Measurements from ENCODE around the gene GSG1.
A peak's percentile ranks its signal among the peaks of the same experiment; 100 is the strongest.

The GSG1 gene

GRCh38 chr12:13117029-13117428 is 13.6 kb upstream of the GSG1 start:
- Histone ChIP-seq H3K36me3 (ENCODE audit: control insufficient read depth, insufficient read depth, low read length) (no peaks in the 10 kb centered on the region), H3K9me3 (ENCODE audit: control insufficient read depth, insufficient read depth, low read length) (no peaks in the 10 kb centered on the region), H3K4me1 (ENCODE audit: control insufficient read depth, insufficient read depth, low read length) (peaks cover 13% of the 10 kb centered on the region), H3K9ac (ENCODE audit: low read depth, low read length) (no peak overlapping the region), H3K4me3 (ENCODE audit: low read depth, low read length) (no peak overlapping the region), H3K27me3 (ENCODE audit: control insufficient read depth, insufficient read depth, low read length) (no peaks in the 10 kb centered on the region)

DNA sequence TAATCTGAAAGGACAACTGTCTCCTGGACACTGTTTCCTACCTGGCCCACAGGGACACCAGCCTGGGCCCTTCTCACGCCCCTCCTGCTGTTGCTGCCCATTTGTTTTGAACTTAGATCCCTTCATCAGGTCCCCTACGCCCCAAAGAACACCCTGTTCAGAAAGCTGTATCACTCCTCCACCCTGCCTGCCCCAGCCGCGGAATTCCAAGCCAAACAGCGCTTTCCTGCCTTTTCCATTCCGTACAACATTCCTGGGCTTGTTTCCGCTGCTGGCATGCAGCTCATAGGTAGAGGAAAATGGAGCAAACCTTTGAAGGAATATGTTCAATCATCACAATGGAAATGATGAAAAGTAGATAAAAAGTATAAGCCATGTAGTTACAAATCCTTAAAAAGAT is 12.8 kb upstream of the GSG1 start:
- Histone ChIP-seq H3K36me3 (ENCODE audit: control insufficient read depth, insufficient read depth, low read length) (no peaks in the 10 kb centered on the region), H3K9ac (ENCODE audit: low read depth, low read length) (no peak overlapping the region), H3K9me3 (ENCODE audit: control insufficient read depth, insufficient read depth, low read length) (no peaks in the 10 kb centered on the region), H3K4me3 (ENCODE audit: low read depth, low read length) (no peak overlapping the region), H3K4me1 (ENCODE audit: control insufficient read depth, insufficient read depth, low read length) (peaks cover 13% of the 10 kb centered on the region), H3K27me3 (ENCODE audit: control insufficient read depth, insufficient read depth, low read length) (no peaks in the 10 kb centered on the region)

- H3K36me3 ChIP-seq (ENCODE audit: control insufficient read depth, insufficient read depth, low read length), result no peaks in the 10 kb centered on the region
- no peaks in the 10 kb centered on the region for H3K27me3 ChIP-seq (ENCODE audit: control insufficient read depth, insufficient read depth, low read length)
- H3K9ac ChIP-seq (ENCODE audit: low read depth, low read length), result no peak overlapping the region
- H3K9me3 ChIP-seq (ENCODE audit: control insufficient read depth, insufficient read depth, low read length), result no peaks in the 10 kb centered on the region
- peaks cover 13% of the 10 kb centered on the region for H3K4me1 ChIP-seq (ENCODE audit: control insufficient read depth, insufficient read depth, low read length)
- no peak overlapping the region for H3K4me3 ChIP-seq (ENCODE audit: low read depth, low read length)
These were observed 11.0 kb upstream of the GSG1 start for GRCh38 chr12:13114251-13115052.

- no peak overlapping the region for H3K4me3 ChIP-seq (ENCODE audit: low read depth, low read length)
- H3K4me1 ChIP-seq (ENCODE audit: control insufficient read depth, insufficient read depth, low read length), result peaks cover 13% of the 10 kb centered on the region
- no peak overlapping the region for H3K9ac ChIP-seq (ENCODE audit: low read depth, low read length)
- no peaks in the 10 kb centered on the region for H3K9me3 ChIP-seq (ENCODE audit: control insufficient read depth, insufficient read depth, low read length)
- H3K36me3 ChIP-seq (ENCODE audit: control insufficient read depth, insufficient read depth, low read length), result no peaks in the 10 kb centered on the region
- no peaks in the 10 kb centered on the region for H3K27me3 ChIP-seq (ENCODE audit: control insufficient read depth, insufficient read depth, low read length)
These were observed 9.5 kb upstream of the GSG1 start for GRCh38 chr12:13112968-13113367.

DNA sequence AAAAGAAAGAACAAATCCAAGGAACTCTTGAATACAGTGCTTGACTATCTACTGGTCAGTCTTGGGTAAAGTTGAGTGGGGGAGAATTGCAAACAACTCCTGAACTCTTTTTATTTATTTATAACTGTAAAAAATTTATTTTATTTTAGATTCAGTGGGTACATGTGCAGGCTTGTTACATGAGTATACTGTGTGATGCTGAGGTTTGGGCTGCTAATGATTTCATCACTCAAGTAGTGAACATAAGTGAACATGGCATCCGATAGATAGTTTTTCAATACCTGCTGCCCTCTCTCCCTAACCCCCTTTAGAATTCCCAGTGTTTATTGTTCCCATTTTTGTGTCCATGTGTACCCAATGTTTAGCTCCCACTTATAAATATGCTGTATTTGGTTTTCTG is 3.2 kb upstream of the GSG1 start:
- Histone ChIP-seq H3K4me3 (ENCODE audit: low read depth, low read length) (no peak overlapping the region), H3K27me3 (ENCODE audit: control insufficient read depth, insufficient read depth, low read length) (peaks cover 6% of the 10 kb centered on the region), H3K36me3 (ENCODE audit: control insufficient read depth, insufficient read depth, low read length) (no peaks in the 10 kb centered on the region), H3K4me1 (ENCODE audit: control insufficient read depth, insufficient read depth, low read length) (peaks cover 14% of the 10 kb centered on the region), H3K9ac (ENCODE audit: low read depth, low read length) (no peak overlapping the region), H3K9me3 (ENCODE audit: control insufficient read depth, insufficient read depth, low read length) (no peaks in the 10 kb centered on the region)

- peaks cover 14% of the 10 kb centered on the region for H3K4me1 ChIP-seq (ENCODE audit: control insufficient read depth, insufficient read depth, low read length)
- H3K9me3 ChIP-seq (ENCODE audit: control insufficient read depth, insufficient read depth, low read length), result no peaks in the 10 kb centered on the region
- no peak overlapping the region for H3K4me3 ChIP-seq (ENCODE audit: low read depth, low read length)
- no peaks in the 10 kb centered on the region for H3K36me3 ChIP-seq (ENCODE audit: control insufficient read depth, insufficient read depth, low read length)
- peaks cover 6% of the 10 kb centered on the region for H3K27me3 ChIP-seq (ENCODE audit: control insufficient read depth, insufficient read depth, low read length)
- H3K9ac ChIP-seq (ENCODE audit: low read depth, low read length), result no peak overlapping the region
These were observed 2.3 kb upstream of the GSG1 start for GRCh38 chr12:13105781-13106180.

DNA sequence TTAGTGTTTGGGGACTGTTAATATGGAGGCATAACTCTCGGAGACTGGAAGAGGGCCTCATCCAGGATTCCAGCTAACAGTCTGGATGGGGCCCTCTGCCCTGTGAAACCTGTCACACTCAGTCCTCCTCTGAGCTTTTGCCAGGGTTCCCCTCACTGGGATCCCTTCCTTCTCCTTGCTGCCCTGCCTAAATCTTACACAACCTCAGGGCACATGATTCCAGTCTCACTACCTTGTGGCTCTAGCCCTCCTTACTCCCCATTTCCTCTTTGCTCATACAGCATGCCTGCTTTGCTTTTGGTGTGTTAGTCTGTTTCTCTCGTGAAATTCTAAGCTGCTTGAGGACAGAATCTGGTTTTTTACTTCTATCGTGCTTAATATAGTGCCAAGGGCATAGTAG is 942 bp upstream of the GSG1 start:
- peaks cover 6% of the 10 kb centered on the region for H3K27me3 ChIP-seq (ENCODE audit: control insufficient read depth, insufficient read depth, low read length)
- H3K36me3 ChIP-seq (ENCODE audit: control insufficient read depth, insufficient read depth, low read length), result no peaks in the 10 kb centered on the region
- H3K9me3 ChIP-seq (ENCODE audit: control insufficient read depth, insufficient read depth, low read length), result no peaks in the 10 kb centered on the region
- no peak overlapping the region for H3K4me3 ChIP-seq (ENCODE audit: low read depth, low read length)
- H3K9ac ChIP-seq (ENCODE audit: low read depth, low read length), result no peak overlapping the region
- peaks cover 22% of the 10 kb centered on the region for H3K4me1 ChIP-seq (ENCODE audit: control insufficient read depth, insufficient read depth, low read length)

- no peaks in the 10 kb centered on the region for H3K9me3 ChIP-seq (ENCODE audit: control insufficient read depth, insufficient read depth, low read length)
- peaks cover 27% of the 10 kb centered on the region for H3K4me1 ChIP-seq (ENCODE audit: control insufficient read depth, insufficient read depth, low read length)
- peaks cover 6% of the 10 kb centered on the region for H3K27me3 ChIP-seq (ENCODE audit: control insufficient read depth, insufficient read depth, low read length)
- H3K4me3 ChIP-seq (ENCODE audit: low read depth, low read length), result no peak overlapping the region
- no peaks in the 10 kb centered on the region for H3K36me3 ChIP-seq (ENCODE audit: control insufficient read depth, insufficient read depth, low read length)
- no peak overlapping the region for H3K9ac ChIP-seq (ENCODE audit: low read depth, low read length)
These were observed 839 bp downstream of the GSG1 start for GRCh38 chr12:13102461-13103195.

GRCh38 chr12:13101821-13102375 is 1.6 kb downstream of the GSG1 start:
- Histone ChIP-seq H3K27me3 (ENCODE audit: control insufficient read depth, insufficient read depth, low read length) (peaks cover 6% of the 10 kb centered on the region), H3K4me1 (ENCODE audit: control insufficient read depth, insufficient read depth, low read length) (peaks cover 27% of the 10 kb centered on the region), H3K9me3 (ENCODE audit: control insufficient read depth, insufficient read depth, low read length) (no peaks in the 10 kb centered on the region), H3K4me3 (ENCODE audit: low read depth, low read length) (peak overlapping the region; percentile 80), H3K9ac (ENCODE audit: low read depth, low read length) (peak overlapping the region; percentile 32), H3K36me3 (ENCODE audit: control insufficient read depth, insufficient read depth, low read length) (no peaks in the 10 kb centered on the region)

DNA sequence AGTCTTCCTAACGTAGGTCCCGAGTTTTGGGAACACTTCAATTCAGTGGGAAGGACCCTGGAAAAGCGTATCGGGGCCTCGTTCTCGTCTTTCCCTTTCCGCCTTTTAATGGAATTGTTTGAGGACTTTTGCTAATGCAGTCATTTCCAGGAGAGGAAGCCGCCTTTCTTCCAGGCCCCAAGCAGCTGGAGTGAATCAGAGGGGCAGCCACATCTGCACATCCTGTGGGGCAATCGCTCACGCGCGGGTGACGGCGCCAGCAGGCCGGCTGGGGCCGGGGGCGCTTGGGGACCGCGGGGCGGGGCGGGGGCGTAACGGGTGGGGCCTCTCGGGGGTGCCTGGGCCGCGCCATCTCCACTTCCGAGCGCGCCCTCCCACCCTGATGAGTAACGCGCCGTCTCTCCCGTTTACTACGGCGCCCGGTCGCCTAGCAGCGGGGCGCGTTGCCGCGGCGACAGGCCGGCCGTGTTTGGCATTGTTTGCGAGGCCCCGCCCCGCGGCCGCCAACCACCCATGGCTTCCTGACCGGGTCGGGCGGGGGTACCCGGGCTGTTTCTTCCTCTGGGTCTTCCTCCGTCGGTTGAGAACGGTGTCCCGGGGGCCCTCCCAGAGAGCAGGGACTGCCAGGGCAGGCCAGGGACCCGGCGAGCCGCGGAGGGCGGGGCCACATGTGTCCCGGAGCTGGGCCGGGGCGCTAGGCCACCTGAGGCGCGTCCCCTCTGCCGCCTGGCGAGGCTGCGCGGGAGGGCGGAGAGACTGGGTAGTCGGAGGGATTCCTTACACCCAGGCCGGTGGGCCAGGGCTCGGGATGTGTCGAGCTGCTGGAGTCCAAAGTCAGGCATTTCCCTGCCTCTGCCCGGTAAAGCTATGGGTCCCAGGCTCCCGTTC is 2.3 kb downstream of the GSG1 start:
- Histone ChIP-seq H3K4me1 (ENCODE audit: control insufficient read depth, insufficient read depth, low read length) (peaks cover 27% of the 10 kb centered on the region), H3K27me3 (ENCODE audit: control insufficient read depth, insufficient read depth, low read length) (peaks cover 6% of the 10 kb centered on the region)

DNA sequence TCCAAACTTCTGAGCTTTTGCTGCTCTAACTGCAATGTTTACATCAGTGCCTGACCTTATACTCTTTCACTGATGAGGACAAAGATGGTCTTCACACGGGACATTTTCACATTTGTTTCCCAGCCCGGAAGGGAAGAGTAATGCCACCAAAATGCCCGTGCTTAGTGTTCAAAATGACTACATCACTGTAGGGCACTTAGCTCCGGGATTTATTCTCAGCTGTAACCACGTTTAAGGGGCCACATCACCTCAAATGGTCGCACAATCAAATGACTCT is 2.9 kb downstream of the GSG1 start:
- no peak overlapping the region for H3K9ac ChIP-seq (ENCODE audit: low read depth, low read length)
- H3K9me3 ChIP-seq (ENCODE audit: control insufficient read depth, insufficient read depth, low read length), result no peaks in the 10 kb centered on the region
- H3K36me3 ChIP-seq (ENCODE audit: control insufficient read depth, insufficient read depth, low read length), result no peaks in the 10 kb centered on the region
- H3K27me3 ChIP-seq (ENCODE audit: control insufficient read depth, insufficient read depth, low read length), result peaks cover 6% of the 10 kb centered on the region
- peaks cover 27% of the 10 kb centered on the region for H3K4me1 ChIP-seq (ENCODE audit: control insufficient read depth, insufficient read depth, low read length)
- H3K4me3 ChIP-seq (ENCODE audit: low read depth, low read length), result peak overlapping the region; percentile 39

More for the DNA sequence above, 2.3 kb downstream of the GSG1 start:
- Histone ChIP-seq H3K9me3 (ENCODE audit: control insufficient read depth, insufficient read depth, low read length) (no peaks in the 10 kb centered on the region), H3K36me3 (ENCODE audit: control insufficient read depth, insufficient read depth, low read length) (no peaks in the 10 kb centered on the region), H3K4me3 (ENCODE audit: low read depth, low read length) (peak overlapping the region; percentile 80), H3K9ac (ENCODE audit: low read depth, low read length) (peak overlapping the region; percentile 32)
